H1 (cell line): ENCODE results near the gene GABRR3. TPM values are rescaled to one million over a fixed set of nuclear protein-coding genes. Genes with fewer than 3 reads are reported as not detected.

Experiments used
- CTCF ChIA-PET: fragments of 300-600 bp; sonication (Branson Sonifier 250); formaldehyde crosslinking; loops from one replicate; lab custom pipeline; 2021; ENCODE audit not compliant: partially characterized antibody; lab: Charles Lee
- POLR2A ChIA-PET: fragments of 300-600 bp; sonication (Branson Sonifier 250); formaldehyde crosslinking; loops from one replicate; lab custom pipeline; 2021; ENCODE audit warnings: inconsistent platforms; ENCODE audit not compliant: partially characterized antibody; lab: Charles Lee
- DNase-seq, 2 experiments: peaks; one replicate each; pipeline versions ENCODE4 v3.0.0 to v3.0.0-alpha.2; 2010 to 2022; ENCODE audit warnings: low spot score in 2 of 2, low read depth in 1 of 2, mixed read lengths in 1 of 2
- FAIRE-seq: peaks from 2 replicates; lab custom pipeline; 2011; peaks lifted over from hg19 to GRCh38; lab: Jason Lieb, UNC
- H2AFZ ChIP-seq: 2 replicates; pipeline ENCODE4 v1.8.1; 2012; ENCODE audit warnings: low read length, inconsistent platforms
- H2AK5ac ChIP-seq: 2 replicates; pipeline ENCODE4 v1.6.1; 2013; ENCODE audit warnings: low read depth, low read length
- H2BK120ac ChIP-seq: replicated peaks from 2 replicates; pipeline ENCODE3; 2013; ENCODE audit warnings: low read depth, low read length, inconsistent platforms
- H2BK12ac ChIP-seq: 2 replicates; pipeline ENCODE4 v1.6.1; 2013; ENCODE audit warnings: low read depth, low read length
- H2BK15ac ChIP-seq: 2 replicates; pipeline ENCODE4 v1.6.1; 2013; ENCODE audit warnings: low read length
- H2BK20ac ChIP-seq: 2 replicates; pipeline ENCODE4 v1.6.1; 2013; ENCODE audit warnings: low read length
- H2BK5ac ChIP-seq: 2 replicates; pipeline ENCODE4 v1.6.1; 2013; ENCODE audit warnings: low read depth, low read length
- H3K14ac ChIP-seq: 2 replicates; pipeline ENCODE4 v1.6.1; 2013; ENCODE audit warnings: inconsistent platforms; ENCODE audit not compliant: insufficient read length
- H3K18ac ChIP-seq: 2 replicates; pipeline ENCODE4 v1.6.1; 2013; ENCODE audit warnings: low read length; ENCODE audit errors: extremely low read depth
- H3K23ac ChIP-seq: 2 replicates; pipeline ENCODE4 v1.6.1; 2013; ENCODE audit warnings: inconsistent platforms; ENCODE audit not compliant: insufficient read length
- H3K23me2 ChIP-seq: 2 replicates; pipeline ENCODE4 v1.6.1; 2013; ENCODE audit warnings: low read depth, low read length
- H3K27ac ChIP-seq: 2 replicates; pipeline ENCODE4 v1.6.1; 2011; ENCODE audit warnings: low read depth, low read length, inconsistent platforms
- H3K27me3 ChIP-seq, 4 experiments: replicated peaks in 1 of 4; 1 replicate in 1 of 4; 2 replicates in 3 of 4; pipeline versions ENCODE4 v1.6.1 to v1.8.1; 2011 to 2013; ENCODE audit warnings: low read length in 3 of 4, mild to moderate bottlenecking in 3 of 4, inconsistent platforms in 2 of 4, mixed read lengths in 2 of 4, moderate library complexity in 1 of 4; ENCODE audit not compliant: control insufficient read depth in 3 of 4, insufficient read depth in 3 of 4; ENCODE audit errors: extremely low read depth in 1 of 4
- H3K36me3 ChIP-seq, 4 experiments: 2 replicates each; pipeline versions ENCODE4 v1.6.1 to v1.8.1; 2011 to 2013; ENCODE audit warnings: mild to moderate bottlenecking in 4 of 4, low read length in 3 of 4, moderate library complexity in 2 of 4, control low read depth in 1 of 4, inconsistent platforms in 1 of 4; ENCODE audit not compliant: insufficient read depth in 4 of 4, control insufficient read depth in 2 of 4
- H3K4ac ChIP-seq: replicated peaks from 2 replicates; pipeline ENCODE3; 2013; ENCODE audit warnings: low read length, low read depth, mixed read lengths, inconsistent platforms; ENCODE audit not compliant: insufficient read length
- H3K4me1 ChIP-seq, 4 experiments: replicated peaks in 1 of 4; 1 replicate in 1 of 4; 2 replicates in 3 of 4; pipeline versions ENCODE4 v1.6.1 to v1.8.1; 2011 to 2013; ENCODE audit warnings: low read length in 3 of 4, inconsistent platforms in 2 of 4, mixed read lengths in 1 of 4; ENCODE audit not compliant: insufficient read depth in 4 of 4, control insufficient read depth in 3 of 4
- H3K4me2 ChIP-seq, 2 experiments: 2 replicates each; pipeline versions ENCODE4 v1.6.1 to v1.8.1; 2011 to 2013; ENCODE audit warnings: low read depth in 2 of 2, low read length in 2 of 2, control low read depth in 1 of 2, inconsistent platforms in 1 of 2, mild to moderate bottlenecking in 1 of 2; ENCODE audit not compliant: insufficient read depth in 1 of 2
- H3K4me3 ChIP-seq, 4 experiments: fragments of 200-600, 300-600 bp in 1 of 4; sonication (generic), shearing (Covaris generic), sonication (Bioruptor Twin) in 1 of 4; 2 replicates each; pipeline versions ENCODE4 v1.5.1 to v1.8.1; 2011 to 2016; ENCODE audit warnings: low read length in 4 of 4, low read depth in 3 of 4, control low read depth in 2 of 4, inconsistent platforms in 2 of 4, mild to moderate bottlenecking in 2 of 4, mixed read lengths in 1 of 4, moderate library complexity in 1 of 4; ENCODE audit not compliant: insufficient read depth in 2 of 4; ENCODE audit errors: extremely low read depth in 1 of 4
- H3K56ac ChIP-seq: replicated peaks from 2 replicates; pipeline ENCODE3; 2013; ENCODE audit warnings: low read depth, mild to moderate bottlenecking, mixed read lengths, low read length, inconsistent platforms; ENCODE audit not compliant: insufficient read length
- H3K79me1 ChIP-seq: 2 replicates; pipeline ENCODE4 v1.6.1; 2013; ENCODE audit warnings: low read depth, low read length, control low read depth
- H3K79me2 ChIP-seq, 2 experiments: 2 replicates each; pipeline versions ENCODE4 v1.6.1 to v1.8.1; 2012 to 2013; ENCODE audit warnings: low read length in 2 of 2, mild to moderate bottlenecking in 2 of 2, inconsistent platforms in 1 of 2; ENCODE audit not compliant: insufficient read depth in 2 of 2, control insufficient read depth in 1 of 2
- H3K9ac ChIP-seq, 4 experiments: replicated peaks in 1 of 4; 1 replicate in 1 of 4; 2 replicates in 3 of 4; pipeline versions ENCODE4 v1.6.1 to v1.8.1; 2011 to 2013; ENCODE audit warnings: low read depth in 3 of 4, low read length in 3 of 4, control low read depth in 2 of 4, mild to moderate bottlenecking in 2 of 4, moderate library complexity in 2 of 4, inconsistent platforms in 1 of 4; ENCODE audit errors: extremely low read depth in 1 of 4
- H3K9me3 ChIP-seq, 2 experiments: 2 replicates each; pipeline versions ENCODE4 v1.6.1 to v1.8.1; 2012 to 2013; ENCODE audit warnings: mild to moderate bottlenecking in 2 of 2, moderate library complexity in 2 of 2, control low read depth in 1 of 2, inconsistent platforms in 1 of 2, low read depth in 1 of 2, low read length in 1 of 2, mixed read lengths in 1 of 2; ENCODE audit not compliant: insufficient read depth in 2 of 2
- H4K20me1 ChIP-seq, 2 experiments: replicated peaks in 1 of 2; 2 replicates each; pipeline versions ENCODE3 to v1.8.1; 2011 to 2013; ENCODE audit warnings: inconsistent platforms in 2 of 2, low read length in 2 of 2, mild to moderate bottlenecking in 1 of 2; ENCODE audit not compliant: insufficient read depth in 2 of 2, control insufficient read depth in 1 of 2
- H4K5ac ChIP-seq: 2 replicates; pipeline ENCODE4 v1.6.1; 2013; ENCODE audit warnings: low read length, low read depth, mixed read lengths, inconsistent platforms; ENCODE audit not compliant: insufficient read length
- H4K8ac ChIP-seq: 2 replicates; pipeline ENCODE4 v1.8.0; 2013; ENCODE audit warnings: mild to moderate bottlenecking, moderate library complexity, low read length, inconsistent platforms; ENCODE audit not compliant: insufficient read depth; ENCODE audit errors: extremely low read depth
- H4K91ac ChIP-seq: replicated peaks from 2 replicates; pipeline ENCODE3; 2013; ENCODE audit warnings: low read length, mixed read lengths, inconsistent platforms; ENCODE audit not compliant: insufficient read length
- CEBPB ChIP-seq: IDR thresholded peaks from 2 replicates; pipeline ENCODE4 v1.6.1; 2012; ENCODE audit warnings: low read depth, low read length
- HDAC2 ChIP-seq, 2 experiments: fragments of 300-600 bp in 1 of 2; sonication (generic) in 1 of 2; IDR thresholded peaks; 2 replicates each; pipeline ENCODE4 v1.6.1; 2011 to 2012; ENCODE audit warnings: low read depth in 2 of 2, low read length in 2 of 2, mild to moderate bottlenecking in 2 of 2, moderate library complexity in 2 of 2, borderline replicate concordance in 1 of 2, inconsistent platforms in 1 of 2
- RNF2 ChIP-seq: fragments of 200-900, 300-1000 bp; sonication (generic); IDR thresholded peaks from 2 replicates; pipeline ENCODE4 v1.7.1; 2016; ENCODE audit warnings: borderline replicate concordance, low read depth, mild to moderate bottlenecking, antibody characterized with exemption, low read length; ENCODE audit not compliant: poor library complexity, severe bottlenecking; ENCODE audit errors: missing control alignments
- TEAD4 ChIP-seq: IDR thresholded peaks from 2 replicates; pipeline ENCODE4 v1.6.1; 2012; ENCODE audit warnings: low read depth, low read length, inconsistent platforms, mixed read lengths
- WGBS, 2 experiments: shearing (Covaris generic) in 1 of 2; methylation state at CpG; one replicate each; pipeline versions ENCODE4 v1.1.6 to v1.1.7; 2013 to 2015; ENCODE audit warnings: low lambda C conversion rate in 2 of 2, mixed read lengths in 2 of 2, inconsistent platforms in 1 of 2, low coverage in 1 of 2, missing lambda C conversion rate in 1 of 2; ENCODE audit not compliant: insufficient replicate concordance in 2 of 2, insufficient coverage in 1 of 2, insufficient read length in 1 of 2; ENCODE audit errors: extremely low coverage in 1 of 2, missing lambda C conversion rate in 1 of 2; 5-methylcytosine and 5-hydroxymethylcytosine counted together
- polyA plus RNA-seq, 7 experiments: library from polyadenylated mRNA; depleted of rRNA in 3 of 7; stranded (reverse) in 5 of 7; unstranded in 2 of 7; fragments of >200 nt in 5 of 7; fragments of 200-250 nt in 2 of 7; gene quantifications; 1 replicate in 5 of 7; 2 replicates in 1 of 7; 4 replicates in 1 of 7; pipeline versions ENCODE4 v1.2.1 to v1.2.3, GENCODE V29; 2011 to 2013; ENCODE audit warnings: missing spikeins in 2 of 7, mixed read lengths in 2 of 7
- total RNA-seq: library from RNA; stranded (reverse); fragmentation: NEBNext Ultra II Directional; extraction: Animal tissue kit (Norgen Biotek cat#: 25700); gene quantifications from 2 replicates; pipeline ENCODE4 v1.2.1, GENCODE V29; 2021

The GABRR3 gene
- total and polyA plus RNA-seq, 2 of the 8 experiments (the other 6 are each of a cell fraction or from before 2014, with no cell fraction given): not detected

- CTCF ChIA-PET: interaction anchor here (0.7 to 8.0 kb wide), 3 partner anchors 13 to 59 kb away, joined by 3 to 85 read pairs (median 57); no protein-coding TSS in a partner anchor
- Histone ChIP-seq H3K23ac (no peak overlapping the region), H3K14ac (no peak overlapping the region), H3K18ac (no peak overlapping the region), H2BK5ac (no peak overlapping the region), H3K27me3 (no peaks in the 10 kb centered on the region), H2AFZ (no peak overlapping the region), H3K79me1 (no peaks in the 10 kb centered on the region), H2BK20ac (no peak overlapping the region), H2BK15ac (no peak overlapping the region), H3K4ac (no peak overlapping the region), H3K9me3 (no peaks in the 10 kb centered on the region), H2BK12ac (no peak overlapping the region), H3K79me2 (no peaks in the 10 kb centered on the region), H3K4me3 (no peak overlapping the region), H3K4me2 (no peak overlapping the region), H3K36me3 (no peaks in the 10 kb centered on the region), H2BK120ac (no peak overlapping the region), H4K91ac (no peak overlapping the region), H3K4me1 (peaks cover 0 to 3% (median 0%) of the 10 kb centered on the region in 4 experiments; a peak in 1 of 7 replicates), H3K27ac (no peak overlapping the region), H4K8ac (no peak overlapping the region), H4K5ac (no peak overlapping the region), H4K20me1 (no peaks in the 10 kb centered on the region), H2AK5ac (no peak overlapping the region), H3K23me2 (no peaks in the 10 kb centered on the region), H3K9ac (no peak overlapping the region), H3K56ac (no peak overlapping the region)
- WGBS, 2 experiments: 96% methylated on average over 4 of the region's 4 CpGs; no CpG with 5 or more reads in 1 of the 2 experiments
- no peak for FAIRE-seq
- DNase-seq: no peak
- TF ChIP-seq RNF2: no peak
- no peak for TF ChIP-seq TEAD4
- TF ChIP-seq HDAC2 (IDR thresholded peaks at IDR 0.05; ENCODE audit: borderline replicate concordance in 1 of 2, low read depth in 2 of 2, low read length in 2 of 2): no peak
- peak; percentile 64; the same call in 1 of the 2 replicates for TF ChIP-seq CEBPB
- POLR2A ChIA-PET: no interaction called here
Observed at GRCh38 chr3:98025392-98025945, 9.6 kb downstream of the GABRR3 start.
